Endometrial microvascular endothelial cells (primary cell): ENCODE data around the gene COPZ2. TPM values are rescaled to one million over a fixed set of nuclear protein-coding genes. Genes with fewer than 3 reads are reported as not detected.
"Not testable (repeated sequence)": the region's sequence is repeated elsewhere in the genome, so short reads cannot be mapped to it uniquely, and the experiment has no call there.

ENCODE experiments used
- in situ Hi-C: cut with HindIII; loops from 2 replicates; pipeline ENCODE4 v1.10.0; 2017; ENCODE audit warnings: low sequenced_read_pairs, low pct_unique_long_range_greater_than_20kb; ENCODE audit errors: inconsistent ontology term
- total RNA-seq: library from RNA; depleted of rRNA; stranded (reverse); fragments of >200 nt; gene quantifications from one replicate; pipeline ENCODE4 v1.2.3, GENCODE V29; 2015; ENCODE audit errors: inconsistent ontology term

Gene COPZ2
- 18.2 TPM for total RNA-seq

- in situ Hi-C loops = no loop called here
These were observed at the start of gene COPZ2 for GRCh38 chr17:48037036-48037837. Gene COPZ2, minus strand, starts transcription at chr17:48037797. Its CDS starts 20 bp downstream, at chr17:48037777.

- in situ Hi-C loops = no loop called here
These were observed 47.3 kb upstream of the COPZ2 start for GRCh38 chr17:48084932-48085331.

DNA sequence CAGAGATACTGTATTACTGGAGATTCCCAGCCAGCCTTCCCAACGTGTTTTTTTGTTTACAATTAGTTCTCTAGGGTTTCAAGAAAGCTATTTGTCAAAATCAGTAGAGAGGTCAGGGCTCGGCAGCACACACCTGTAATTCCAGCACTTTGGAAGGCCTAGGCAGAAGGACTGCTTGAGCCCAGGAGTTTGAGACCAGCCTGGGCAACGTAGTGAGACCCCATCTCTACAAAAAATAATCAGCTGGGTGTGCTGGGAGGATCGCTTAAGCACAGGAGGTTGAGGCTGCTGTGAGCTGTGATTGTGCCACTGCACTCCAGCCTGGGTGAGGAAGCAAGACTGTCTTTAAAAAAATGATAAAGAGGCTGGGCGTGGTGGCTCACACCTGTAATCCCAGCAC, 44.3 kb upstream of the COPZ2 start:
- in situ Hi-C loops = no loop called here

DNA sequence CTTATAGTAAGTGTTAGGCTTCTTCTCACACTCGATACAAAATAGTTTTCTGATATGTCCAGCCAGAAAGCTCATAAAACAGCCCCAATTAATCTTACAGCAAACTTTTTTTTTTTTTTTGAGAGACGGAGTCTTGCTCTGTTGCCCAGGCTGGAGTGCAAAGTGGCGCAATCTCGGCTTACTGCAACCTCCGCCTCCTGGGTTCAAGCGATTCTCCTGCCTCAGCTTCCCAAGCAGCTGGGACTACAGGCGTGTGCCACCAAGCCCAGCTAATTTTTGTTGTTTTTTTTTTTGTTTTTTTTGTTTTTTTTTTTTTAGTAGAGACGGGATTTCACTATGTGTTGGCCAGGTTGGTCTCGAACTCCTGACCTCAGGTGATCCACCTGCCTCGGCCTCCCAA, 39.6 kb upstream of the COPZ2 start:
- in situ Hi-C loops = not testable (repeated sequence)

- in situ Hi-C loops = no loop called here
These were observed 36.9 kb upstream of the COPZ2 start for GRCh38 chr17:48074322-48075081.

DNA sequence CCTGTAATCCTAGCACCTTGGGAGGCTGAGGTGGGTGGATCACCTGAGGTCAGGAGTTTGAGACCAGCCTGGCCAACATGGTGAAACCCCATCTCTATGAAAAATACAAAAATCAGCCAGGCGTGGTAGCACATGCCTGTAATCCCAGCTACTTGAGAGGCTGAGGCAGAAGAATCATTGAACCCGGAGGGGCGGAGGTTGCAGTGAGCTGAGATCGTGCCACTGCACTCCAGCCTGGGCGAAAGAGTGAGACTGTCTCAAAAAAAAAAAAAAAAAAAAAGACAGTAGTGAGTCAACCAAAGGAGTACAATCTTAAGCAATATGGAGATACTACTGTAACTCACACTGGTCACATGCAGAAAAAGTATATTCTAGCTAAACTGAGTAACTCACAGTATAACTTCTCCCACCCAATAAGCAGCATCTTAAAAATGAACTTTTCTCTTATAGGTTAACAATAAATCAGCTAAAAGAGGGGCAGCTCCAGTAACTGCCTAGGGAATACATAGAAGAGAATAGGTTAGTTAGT, 36.0 kb upstream of the COPZ2 start:
- in situ Hi-C loops = not testable (repeated sequence)

DNA sequence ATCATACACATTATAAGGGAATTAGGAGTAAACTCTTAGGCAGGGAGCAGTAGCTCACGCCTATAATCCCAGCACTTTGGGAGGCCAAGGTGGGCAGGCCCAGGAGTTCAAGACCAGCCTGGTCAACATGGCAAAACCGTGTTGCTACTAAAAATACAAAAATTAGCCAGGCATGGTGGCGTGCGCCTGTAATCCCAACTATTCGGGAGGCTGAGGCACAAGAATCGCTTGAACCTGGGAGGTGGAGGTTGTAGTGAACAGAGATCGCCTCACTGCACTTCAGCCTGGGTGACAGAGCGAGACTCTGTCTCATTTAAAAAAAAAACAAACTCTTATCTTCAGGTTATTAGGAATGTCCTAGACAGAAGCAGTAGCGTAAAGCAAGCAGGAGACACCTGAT, 35.2 kb upstream of the COPZ2 start:
- in situ Hi-C loops = not testable (repeated sequence)

- in situ Hi-C loops = no loop called here
These were observed 34.1 kb upstream of the COPZ2 start for GRCh38 chr17:48071654-48072053.

GRCh38 chr17:48070195-48070594, 32.6 kb upstream of the COPZ2 start:
- in situ Hi-C loops = no loop called here

DNA sequence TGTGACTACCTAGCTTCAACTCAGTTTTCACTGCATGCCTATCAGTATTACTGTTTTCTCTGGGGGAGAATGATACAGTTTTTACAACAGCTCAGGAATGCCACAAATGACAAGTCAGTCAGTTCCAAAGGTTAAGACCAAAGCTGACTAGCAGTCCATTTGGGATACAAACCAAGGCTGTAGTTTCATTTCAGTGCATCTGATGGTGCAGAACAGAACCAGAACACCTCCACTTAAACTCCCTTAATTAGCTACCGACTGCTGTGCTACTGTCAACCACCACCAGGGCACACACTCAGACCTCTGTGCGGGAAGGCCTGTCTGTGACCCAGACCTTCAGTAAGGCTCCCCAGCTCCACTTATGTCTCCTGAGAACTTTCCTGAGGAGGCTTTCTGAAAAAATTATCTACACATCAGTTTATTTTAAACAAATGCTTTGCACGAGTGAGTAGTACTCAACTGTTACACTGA, 30.9 kb upstream of the COPZ2 start:
- in situ Hi-C loops = no loop called here

DNA sequence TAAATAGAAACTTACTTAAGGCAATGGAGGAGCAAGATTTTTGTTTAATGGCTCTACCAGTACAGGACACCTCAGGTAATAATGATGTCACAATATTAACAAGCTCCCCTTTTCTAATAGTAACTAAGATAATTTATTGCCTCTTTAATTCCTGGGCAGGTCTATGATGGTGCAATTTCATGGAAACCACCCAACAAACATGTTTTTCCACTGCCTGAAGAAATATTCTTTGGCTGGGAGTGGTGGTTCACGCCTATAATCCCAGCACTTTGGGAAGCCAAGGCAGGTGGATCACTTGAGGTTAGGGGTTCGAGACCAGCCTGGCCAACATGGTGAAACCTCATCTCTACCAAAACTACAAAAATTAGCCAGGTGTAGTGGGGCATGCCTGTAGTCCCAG, 30.2 kb upstream of the COPZ2 start:
- in situ Hi-C loops = not testable (repeated sequence)

DNA sequence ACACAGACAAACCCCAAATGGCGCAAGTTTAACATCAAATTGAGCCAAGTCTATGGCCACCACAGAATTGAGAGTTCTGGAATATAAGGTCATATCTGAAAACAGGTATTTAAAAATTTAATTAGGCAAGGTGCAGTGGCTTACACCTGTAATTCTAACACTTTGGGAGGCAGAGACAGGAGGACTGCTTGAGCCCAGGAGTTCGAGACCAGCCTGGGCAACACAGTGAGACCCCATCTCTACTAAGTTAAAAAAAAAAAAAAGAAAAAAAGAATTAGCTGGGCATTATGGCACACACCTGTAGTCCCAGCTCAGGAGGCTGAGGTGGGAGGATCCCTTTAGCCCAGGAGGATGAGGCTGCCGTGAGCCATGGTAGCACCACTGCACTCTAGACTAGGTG, 29.6 kb upstream of the COPZ2 start:
- in situ Hi-C loops = no loop called here

DNA sequence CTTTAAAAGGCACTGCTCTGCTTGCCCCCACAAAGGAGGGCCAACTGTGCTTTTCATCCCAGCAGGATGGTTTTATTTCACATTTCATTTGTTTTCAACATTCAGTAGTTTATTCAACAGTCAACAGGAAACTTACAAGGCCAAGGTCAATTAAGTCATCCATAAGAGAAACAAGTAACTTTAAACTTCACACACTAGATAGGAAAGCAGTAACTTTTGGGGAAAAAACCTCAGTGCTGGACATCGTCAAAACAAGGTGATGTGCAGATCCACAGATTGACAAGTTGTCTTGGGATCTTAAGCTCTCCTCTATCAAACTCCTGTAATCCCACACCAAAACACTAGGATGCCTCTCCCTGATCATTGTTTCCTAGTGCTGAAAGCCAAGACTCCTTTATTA, 29.1 kb upstream of the COPZ2 start:
- in situ Hi-C loops = no loop called here

DNA sequence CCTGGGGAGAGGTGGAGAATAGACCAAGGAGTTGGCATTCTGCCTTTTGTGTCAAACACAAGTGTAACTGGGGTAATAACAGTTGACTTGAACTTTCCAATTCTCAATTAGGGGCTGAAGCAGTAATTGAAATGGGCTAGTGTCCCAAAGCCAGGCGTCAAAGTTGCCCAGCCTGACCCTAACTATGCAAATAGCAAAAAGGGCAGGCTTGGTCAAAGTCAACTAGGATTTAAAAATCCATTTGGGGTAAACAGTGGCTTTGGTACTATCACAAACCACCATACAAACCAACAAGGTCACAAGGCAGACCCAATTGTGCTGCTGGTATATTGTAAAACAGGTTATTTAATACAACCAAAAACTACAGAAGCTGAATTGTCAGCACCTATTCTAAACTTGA, 28.6 kb upstream of the COPZ2 start:
- in situ Hi-C loops = no loop called here

- in situ Hi-C loops = no loop called here
These were observed 27.0 kb upstream of the COPZ2 start for GRCh38 chr17:48064638-48065037.

DNA sequence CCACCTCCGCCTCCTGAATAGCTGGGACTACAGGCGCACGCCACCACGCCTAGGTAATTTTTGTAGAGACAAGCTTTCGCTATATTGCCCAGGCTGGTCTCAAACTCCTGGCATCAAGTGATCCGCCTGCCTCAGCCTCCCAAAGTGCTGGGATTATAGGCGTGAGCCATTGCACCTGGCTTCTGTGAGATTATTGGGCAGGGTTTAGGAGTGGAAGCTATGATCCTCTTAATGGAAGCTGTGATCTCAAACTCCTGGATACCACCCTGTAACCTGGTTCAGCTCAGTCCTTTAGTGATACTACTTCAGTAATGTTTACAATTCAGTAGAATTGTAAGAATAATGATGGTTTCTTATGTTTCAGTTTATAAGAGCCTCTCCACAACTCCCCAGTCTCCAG, 24.7 kb upstream of the COPZ2 start:
- in situ Hi-C loops = no loop called here

GRCh38 chr17:48060249-48060648, 22.7 kb upstream of the COPZ2 start:
- in situ Hi-C loops = no loop called here

- in situ Hi-C loops = no loop called here
These were observed 21.6 kb upstream of the COPZ2 start for GRCh38 chr17:48059125-48059668.

DNA sequence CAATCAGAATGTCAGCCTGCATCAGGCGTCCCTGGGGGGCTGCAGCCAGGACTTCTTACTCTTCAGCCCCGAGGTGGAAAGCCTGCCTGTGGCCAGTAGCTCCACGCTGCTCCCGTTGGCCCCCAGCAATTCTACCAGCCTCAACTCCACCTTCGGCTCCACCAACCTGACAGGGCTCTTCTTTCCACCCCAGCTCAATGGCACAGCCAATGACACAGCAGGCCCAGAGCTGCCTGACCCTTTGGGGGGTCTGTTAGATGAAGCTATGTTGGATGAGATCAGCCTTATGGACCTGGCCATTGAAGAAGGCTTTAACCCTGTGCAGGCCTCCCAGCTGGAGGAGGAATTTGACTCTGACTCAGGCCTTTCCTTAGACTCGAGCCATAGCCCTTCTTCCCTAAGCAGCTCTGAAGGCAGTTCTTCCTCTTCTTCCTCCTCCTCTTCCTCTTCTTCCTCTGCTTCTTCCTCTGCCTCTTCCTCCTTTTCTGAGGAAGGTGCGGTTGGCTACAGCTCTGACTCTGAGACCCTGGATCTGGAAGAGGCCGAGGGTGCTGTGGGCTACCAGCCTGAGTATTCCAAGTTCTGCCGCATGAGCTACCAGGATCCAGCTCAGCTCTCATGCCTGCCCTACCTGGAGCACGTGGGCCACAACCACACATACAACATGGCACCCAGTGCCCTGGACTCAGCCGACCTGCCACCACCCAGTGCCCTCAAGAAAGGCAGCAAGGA, 21.0 kb upstream of the COPZ2 start:
- in situ Hi-C loops = no loop called here
